ENCODE measurements around the gene HEXD. TPM values are rescaled to one million over a fixed set of nuclear protein-coding genes. Genes with fewer than 3 reads are reported as not detected.
A peak's percentile ranks its signal among the peaks of the same experiment; 100 is the strongest.

HEXD gene
- total and polyA plus RNA-seq, 2 donors (not counting 1 experiment from before 2014, with no cell fraction given) = 6.4 to 16.7 TPM

DNA sequence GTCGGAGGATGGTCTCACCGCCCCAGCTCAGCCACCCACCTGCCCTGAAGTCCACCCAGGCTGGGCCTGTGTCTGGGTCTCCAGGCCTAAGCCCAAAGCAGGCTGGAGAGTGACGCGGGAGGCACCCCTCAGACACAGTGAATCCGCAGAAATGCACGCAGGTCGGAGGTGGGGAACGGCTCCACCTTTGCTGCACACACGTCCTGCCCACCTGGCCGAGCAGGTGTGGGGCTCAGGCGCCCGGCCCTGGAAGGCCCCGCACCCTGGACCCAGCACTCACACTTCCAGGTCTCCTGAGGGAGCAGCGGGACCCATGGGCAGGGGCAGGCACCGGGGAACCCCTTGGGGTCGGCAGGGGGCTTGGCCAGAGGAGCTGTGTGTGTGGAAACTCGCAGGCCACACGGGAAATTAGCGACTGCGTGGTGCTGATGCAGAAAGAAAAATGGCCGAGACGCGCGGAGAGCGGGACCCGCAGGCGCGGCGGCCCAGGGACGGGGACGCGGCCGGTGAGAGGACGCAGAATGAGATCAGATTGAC lies 21.8 kb downstream of the HEXD start:
- no peaks in the 10 kb centered on the region for H3K9me3 ChIP-seq (ENCODE audit: control insufficient read depth, insufficient read depth, low read depth, low read length)
- H3K27me3 ChIP-seq (ENCODE audit: control insufficient read depth, insufficient read depth, low read length) = no peaks in the 10 kb centered on the region
- no peak overlapping the region for H3K9ac ChIP-seq (ENCODE audit: insufficient read depth, low read length)
- H3K4me1 ChIP-seq (ENCODE audit: control insufficient read depth, extremely low read depth, insufficient read depth, low read length) = no peaks in the 10 kb centered on the region
- H3K36me3 ChIP-seq (ENCODE audit: control insufficient read depth, insufficient read depth, low read length) = peaks cover 19% of the 10 kb centered on the region
- H2AFZ ChIP-seq (ENCODE audit: low read length) = no peak overlapping the region
- no peak overlapping the region for H3K4me3 ChIP-seq (replicated peaks in 1 of 4; ENCODE audit: control extremely low read depth in 1 of 4, insufficient read depth in 1 of 4, low read depth in 3 of 4, low read length in 4 of 4)
- H3K27ac ChIP-seq (ENCODE audit: insufficient read depth, low read length) = no peak overlapping the region
- no peaks in the 10 kb centered on the region for H4K20me1 ChIP-seq (ENCODE audit: control insufficient read depth, extremely low read depth, insufficient read depth, low read length)
- H3K79me2 ChIP-seq (ENCODE audit: control insufficient read depth, insufficient read depth, low read length) = no peaks in the 10 kb centered on the region
- DNase-seq (ENCODE audit: low read depth in 2 of 2) = no peak
- TF ChIP-seq EZH2 (IDR thresholded peaks at IDR 0.05; ENCODE audit: low read length, missing control alignments) = no peak
- TF ChIP-seq, protein P1, sequence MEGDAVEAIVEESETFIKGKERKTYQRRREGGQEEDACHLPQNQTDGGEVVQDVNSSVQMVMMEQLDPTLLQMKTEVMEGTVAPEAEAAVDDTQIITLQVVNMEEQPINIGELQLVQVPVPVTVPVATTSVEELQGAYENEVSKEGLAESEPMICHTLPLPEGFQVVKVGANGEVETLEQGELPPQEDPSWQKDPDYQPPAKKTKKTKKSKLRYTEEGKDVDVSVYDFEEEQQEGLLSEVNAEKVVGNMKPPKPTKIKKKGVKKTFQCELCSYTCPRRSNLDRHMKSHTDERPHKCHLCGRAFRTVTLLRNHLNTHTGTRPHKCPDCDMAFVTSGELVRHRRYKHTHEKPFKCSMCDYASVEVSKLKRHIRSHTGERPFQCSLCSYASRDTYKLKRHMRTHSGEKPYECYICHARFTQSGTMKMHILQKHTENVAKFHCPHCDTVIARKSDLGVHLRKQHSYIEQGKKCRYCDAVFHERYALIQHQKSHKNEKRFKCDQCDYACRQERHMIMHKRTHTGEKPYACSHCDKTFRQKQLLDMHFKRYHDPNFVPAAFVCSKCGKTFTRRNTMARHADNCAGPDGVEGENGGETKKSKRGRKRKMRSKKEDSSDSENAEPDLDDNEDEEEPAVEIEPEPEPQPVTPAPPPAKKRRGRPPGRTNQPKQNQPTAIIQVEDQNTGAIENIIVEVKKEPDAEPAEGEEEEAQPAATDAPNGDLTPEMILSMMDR (conservative IDR thresholded peaks at IDR 0.05 in 1 of 2, IDR thresholded peaks at IDR 0.05 in 1 of 2; ENCODE audit: low read depth in 1 of 2, low read length in 2 of 2) = no peak
- H3K4me2 ChIP-seq (ENCODE audit: extremely low read depth, insufficient read depth, low read length) = no peak overlapping the region

DNA sequence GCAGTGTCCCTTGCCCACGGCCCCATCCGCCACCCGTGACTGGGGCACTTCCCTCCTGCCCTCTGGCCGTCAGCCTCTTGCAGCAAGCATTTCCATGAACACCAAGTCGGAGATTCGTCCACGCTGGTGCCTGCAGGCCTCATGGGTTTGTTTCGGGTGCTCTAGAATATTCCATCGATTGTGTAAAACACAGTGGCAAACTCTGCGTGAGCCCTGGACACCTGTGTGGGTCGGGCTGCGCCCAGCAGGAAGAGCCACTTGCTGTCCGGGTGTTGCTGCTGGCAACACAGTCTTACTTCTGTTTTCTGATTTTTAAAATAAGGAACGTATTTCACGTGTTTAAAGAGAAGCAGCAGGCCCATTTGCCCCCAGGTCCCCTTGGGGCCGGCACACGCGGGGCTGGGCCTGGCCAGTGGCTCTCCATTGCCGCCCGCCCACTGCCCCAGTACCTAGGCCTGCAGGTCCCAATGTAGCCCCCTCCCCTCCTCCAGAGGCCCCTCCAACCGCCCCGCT lies 22.4 kb downstream of the HEXD start:
- Histone ChIP-seq H3K4me3 (replicated peaks in 1 of 4; ENCODE audit: control extremely low read depth in 1 of 4, insufficient read depth in 1 of 4, low read depth in 3 of 4, low read length in 4 of 4) (no peak overlapping the region), H3K27me3 (ENCODE audit: control insufficient read depth, insufficient read depth, low read length) (no peaks in the 10 kb centered on the region), H3K27ac (ENCODE audit: insufficient read depth, low read length) (no peak overlapping the region), H3K36me3 (ENCODE audit: control insufficient read depth, insufficient read depth, low read length) (peaks cover 21% of the 10 kb centered on the region), H3K9me3 (ENCODE audit: control insufficient read depth, insufficient read depth, low read depth, low read length) (no peaks in the 10 kb centered on the region), H2AFZ (ENCODE audit: low read length) (no peak overlapping the region), H3K9ac (ENCODE audit: insufficient read depth, low read length) (no peak overlapping the region), H3K4me2 (ENCODE audit: extremely low read depth, insufficient read depth, low read length) (no peak overlapping the region), H3K4me1 (ENCODE audit: control insufficient read depth, extremely low read depth, insufficient read depth, low read length) (no peaks in the 10 kb centered on the region), H4K20me1 (ENCODE audit: control insufficient read depth, extremely low read depth, insufficient read depth, low read length) (no peaks in the 10 kb centered on the region), H3K79me2 (ENCODE audit: control insufficient read depth, insufficient read depth, low read length) (no peaks in the 10 kb centered on the region)
- no peak for DNase-seq (ENCODE audit: low read depth in 2 of 2)
- TF ChIP-seq EZH2 (IDR thresholded peaks at IDR 0.05; ENCODE audit: low read length, missing control alignments) = no peak
- TF ChIP-seq, protein P1 (conservative IDR thresholded peaks at IDR 0.05 in 1 of 2, IDR thresholded peaks at IDR 0.05 in 1 of 2; ENCODE audit: low read depth in 1 of 2, low read length in 2 of 2) = no peak

DNA sequence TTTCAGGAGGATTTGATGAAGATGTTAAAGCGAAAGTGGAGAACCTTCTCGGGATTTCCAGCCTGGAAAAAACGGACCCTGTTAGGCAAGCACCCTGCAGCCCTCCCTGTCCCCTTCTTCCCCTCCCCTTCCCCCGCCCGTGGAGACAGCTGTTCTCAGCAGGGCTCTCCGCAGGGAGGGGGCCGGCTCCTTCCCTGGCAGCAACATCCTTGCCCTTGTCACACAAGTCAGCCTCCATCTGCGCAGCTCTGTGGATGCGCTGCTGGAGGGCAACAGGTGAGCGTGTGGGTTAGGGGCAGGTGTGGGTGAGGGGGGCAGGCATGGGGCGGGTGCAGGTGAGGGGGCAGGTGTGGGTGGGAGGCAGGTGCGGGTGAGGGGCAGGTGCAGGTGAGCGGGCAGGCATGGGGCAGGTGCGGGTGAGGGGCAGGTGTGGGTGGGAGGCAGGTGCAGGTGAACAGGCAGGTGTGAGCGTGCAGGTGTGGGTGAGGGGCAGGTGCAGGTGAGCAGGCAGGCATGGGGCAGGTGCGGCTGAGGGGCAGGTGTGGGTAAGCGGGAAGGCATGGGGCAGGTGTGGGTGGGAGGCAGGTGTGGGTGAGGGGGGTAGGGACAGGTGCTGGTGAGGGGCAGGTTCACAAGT lies 23.0 kb downstream of the HEXD start:
- H4K20me1 ChIP-seq (ENCODE audit: control insufficient read depth, extremely low read depth, insufficient read depth, low read length) = no peaks in the 10 kb centered on the region
- no peak overlapping the region for H3K4me3 ChIP-seq (replicated peaks in 1 of 4; ENCODE audit: control extremely low read depth in 1 of 4, insufficient read depth in 1 of 4, low read depth in 3 of 4, low read length in 4 of 4)
- no peaks in the 10 kb centered on the region for H3K27me3 ChIP-seq (ENCODE audit: control insufficient read depth, insufficient read depth, low read length)
- no peak overlapping the region for H2AFZ ChIP-seq (ENCODE audit: low read length)
- no peak overlapping the region for H3K4me2 ChIP-seq (ENCODE audit: extremely low read depth, insufficient read depth, low read length)
- no peaks in the 10 kb centered on the region for H3K4me1 ChIP-seq (ENCODE audit: control insufficient read depth, extremely low read depth, insufficient read depth, low read length)
- H3K27ac ChIP-seq (ENCODE audit: insufficient read depth, low read length) = no peak overlapping the region
- no peaks in the 10 kb centered on the region for H3K9me3 ChIP-seq (ENCODE audit: control insufficient read depth, insufficient read depth, low read depth, low read length)
- H3K36me3 ChIP-seq (ENCODE audit: control insufficient read depth, insufficient read depth, low read length) = peaks cover 23% of the 10 kb centered on the region
- DNase-seq (ENCODE audit: low read depth in 2 of 2) = peak in 1 of 2 donors; percentile 39
- H3K9ac ChIP-seq (ENCODE audit: insufficient read depth, low read length) = no peak overlapping the region
- no peaks in the 10 kb centered on the region for H3K79me2 ChIP-seq (ENCODE audit: control insufficient read depth, insufficient read depth, low read length)
- TF ChIP-seq, protein P1 (conservative IDR thresholded peaks at IDR 0.05 in 1 of 2, IDR thresholded peaks at IDR 0.05 in 1 of 2; ENCODE audit: low read depth in 1 of 2, low read length in 2 of 2) = no peak
- no peak for TF ChIP-seq EZH2 (IDR thresholded peaks at IDR 0.05; ENCODE audit: low read length, missing control alignments)

Measured in fibroblast of lung (primary cell).